ENCODE results near the gene PADI6. TPM values are rescaled to one million over a fixed set of nuclear protein-coding genes. Genes with fewer than 3 reads are reported as not detected.
"Not testable (repeated sequence)": the region's sequence is repeated elsewhere in the genome, so short reads cannot be mapped to it uniquely, and the experiment has no call there.

PADI6 gene
- total and polyA plus RNA-seq, 9 of the 15 experiments (the other 6 are each of a cell fraction or from before 2014, with no cell fraction given) = not detected

- TF ChIP-seq ZNF583 (CRISPR knock-in tag; IDR thresholded peaks at IDR 0.05) = no peak
- TF ChIP-seq MAFK (IDR thresholded peaks at IDR 0.05; ENCODE audit: low read length) = no peak
- no peak for TF ChIP-seq GTF2A2 (tag; IDR thresholded peaks at IDR 0.05)
- no peak for TF ChIP-seq ARNT (IDR thresholded peaks at IDR 0.05)
- no peak for TF ChIP-seq LCOR (CRISPR knock-in tag; IDR thresholded peaks at IDR 0.05)
- TF ChIP-seq NFIC (IDR thresholded peaks at IDR 0.05) = peak; percentile 26
- TF ChIP-seq CREB1 (IDR thresholded peaks at IDR 0.05) = 0 out of 2 replicates have a peak, but pooled peaks have one; percentile 25
- TF ChIP-seq CREB1 (CRISPR knock-in tag; IDR thresholded peaks at IDR 0.05) = no peak
- TF ChIP-seq SMARCE1 (IDR thresholded peaks at IDR 0.05) = no peak
- peak; percentile 79 for TF ChIP-seq POLR2A (conservative IDR thresholded peaks at IDR 0.05)
- no peak for TF ChIP-seq ARID2 (IDR thresholded peaks at IDR 0.05)
Observed at GRCh38 chr1:17405898-17406759, 34.1 kb downstream of the PADI6 start (continued).

- peaks cover 11 to 32% of the 10 kb centered on the region in 2 experiments; a peak in 4 of 5 replicates for H3K4me1 ChIP-seq (replicated peaks in 1 of 2; ENCODE audit: control insufficient read depth in 2 of 2, insufficient read depth in 2 of 2, low read length in 2 of 2)
- peaks cover 59% of the 10 kb centered on the region for H3K36me3 ChIP-seq (ENCODE audit: control insufficient read depth, insufficient read depth, low read length)
- ATAC-seq; H2AFZ ChIP-seq (ENCODE audit: low read depth, low read length); DNase-seq (ENCODE audit: extremely low read depth in 1 of 4, low spot score in 3 of 4); H3K79me2 ChIP-seq (ENCODE audit: control insufficient read depth, insufficient read depth, low read length); H3K27ac ChIP-seq (ENCODE audit: extremely low read depth, low read depth, low read length); H3K4me2 ChIP-seq (ENCODE audit: insufficient read depth, low read length); H3K9me3 ChIP-seq (replicated peaks; ENCODE audit: control insufficient read depth, insufficient read depth, low read depth, low read length); H3K27me3 ChIP-seq (ENCODE audit: control insufficient read depth in 2 of 2, insufficient read depth in 2 of 2, low read length in 2 of 2); H3K9me1 ChIP-seq (ENCODE audit: control insufficient read depth, insufficient read depth, low read length); H3K9ac ChIP-seq (ENCODE audit: insufficient read depth in 1 of 2, low read depth in 2 of 2, low read length in 2 of 2); H4K20me1 ChIP-seq (replicated peaks; ENCODE audit: control insufficient read depth, insufficient read depth, low read length); FAIRE-seq; H3K4me3 ChIP-seq: not testable (repeated sequence)
- ChIA-PET CTCF (ENCODE audit: low intra/inter-chr PET ratio) (interaction anchor here (0.6 to 0.7 kb wide), 3 partner anchors 88 to 347 kb away, joined by 3 to 4 read pairs (median 3); no protein-coding TSS in a partner anchor), POLR2A (interaction anchor here (0.6 to 2.6 kb wide), 8 partner anchors 10 to 199 kb away, joined by 3 to 14 read pairs (median 4); partner anchors contain the start of gene RCC2)
- in situ Hi-C loops (cut with MboI) (loop anchor here (10.0 kb wide), 1 partner anchor 282 kb away; no protein-coding TSS in a partner anchor), intact Hi-C loops (cut with micrococcal nuclease) (loop anchor here (10.0 kb wide), 1 partner anchor 282 kb away; no protein-coding TSS in a partner anchor)
- 78% methylated on average over 15 of the region's 16 CpGs for WGBS (ENCODE audit: insufficient coverage, low coverage, missing lambda C conversion rate)
- TSS peak; percentile 50 for BruUV-seq (replicated peaks)
Observed at GRCh38 chr1:17406760-17407475, 34.9 kb downstream of the PADI6 start.
